ENCODE results near the gene PCSK7.
A peak's percentile ranks its signal among the peaks of the same experiment; 100 is the strongest.
"Not testable (repeated sequence)": the region's sequence is repeated elsewhere in the genome, so short reads cannot be mapped to it uniquely, and the experiment has no call there.

PCSK7 gene

GRCh38 chr11:117186431-117186761 lies 45.5 kb downstream of the PCSK7 start:
- no peak for FAIRE-seq
- DNase-seq (ENCODE audit: insufficient read length, low spot score): no peak

- FAIRE-seq: peak; percentile 14
- no peak for DNase-seq (ENCODE audit: insufficient read length, low spot score)
Measured at GRCh38 chr11:117185736-117186430, 46.0 kb downstream of the PCSK7 start.

- no peak for FAIRE-seq
- no peak for DNase-seq (ENCODE audit: insufficient read length, low spot score)
Measured at GRCh38 chr11:117183724-117184349, 48.0 kb downstream of the PCSK7 start.

GRCh38 chr11:117183178-117183577 lies 48.7 kb downstream of the PCSK7 start:
- DNase-seq (ENCODE audit: insufficient read length, low spot score); FAIRE-seq: not testable (repeated sequence)

- DNase-seq (ENCODE audit: insufficient read length, low spot score): no peak
- no peak for FAIRE-seq
Measured at GRCh38 chr11:117182551-117182935, 49.3 kb downstream of the PCSK7 start.

- DNase-seq (ENCODE audit: insufficient read length, low spot score) (no peak), FAIRE-seq (no peak)
Measured at GRCh38 chr11:117181586-117182550, 50.0 kb downstream of the PCSK7 start.

- DNase-seq (ENCODE audit: insufficient read length, low spot score) (no peak), FAIRE-seq (peak; percentile 79)
Measured at GRCh38 chr11:117180661-117181585, 51.0 kb downstream of the PCSK7 start.

DNA sequence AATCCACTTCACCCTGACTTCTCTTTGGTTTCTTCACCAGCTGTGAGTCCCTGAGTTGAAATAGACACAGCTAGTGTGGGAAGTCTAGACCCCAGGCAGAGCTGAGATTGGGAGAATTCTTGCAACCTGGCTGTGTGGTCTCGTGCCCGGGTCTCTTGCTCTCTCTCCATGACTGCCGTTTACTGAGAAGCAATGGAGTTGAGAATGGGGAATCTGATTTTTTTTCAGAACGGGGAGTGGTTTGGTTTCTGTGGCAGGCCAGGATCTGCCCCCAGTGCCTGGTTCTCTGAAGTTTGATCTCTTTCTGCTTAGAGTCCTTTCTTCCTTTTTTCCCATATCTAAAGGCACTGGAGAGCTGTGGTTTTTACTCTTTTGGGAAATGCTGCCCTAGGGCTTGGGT lies 51.9 kb downstream of the PCSK7 start:
- FAIRE-seq (no peak), DNase-seq (ENCODE audit: insufficient read length, low spot score) (no peak)

GRCh38 chr11:117179048-117179999 lies 52.5 kb downstream of the PCSK7 start:
- peak; percentile 97 for FAIRE-seq
- no peak for DNase-seq (ENCODE audit: insufficient read length, low spot score)

GRCh38 chr11:117178210-117179034 lies 53.5 kb downstream of the PCSK7 start, which contains the start of gene SIDT2:
Gene SIDT2 (plus strand): TSS chr11:117178743. CDS start chr11:117179264, 521 bp downstream.
- DNase-seq (ENCODE audit: insufficient read length, low spot score): peak; percentile 82
- FAIRE-seq: peak; percentile 98

DNA sequence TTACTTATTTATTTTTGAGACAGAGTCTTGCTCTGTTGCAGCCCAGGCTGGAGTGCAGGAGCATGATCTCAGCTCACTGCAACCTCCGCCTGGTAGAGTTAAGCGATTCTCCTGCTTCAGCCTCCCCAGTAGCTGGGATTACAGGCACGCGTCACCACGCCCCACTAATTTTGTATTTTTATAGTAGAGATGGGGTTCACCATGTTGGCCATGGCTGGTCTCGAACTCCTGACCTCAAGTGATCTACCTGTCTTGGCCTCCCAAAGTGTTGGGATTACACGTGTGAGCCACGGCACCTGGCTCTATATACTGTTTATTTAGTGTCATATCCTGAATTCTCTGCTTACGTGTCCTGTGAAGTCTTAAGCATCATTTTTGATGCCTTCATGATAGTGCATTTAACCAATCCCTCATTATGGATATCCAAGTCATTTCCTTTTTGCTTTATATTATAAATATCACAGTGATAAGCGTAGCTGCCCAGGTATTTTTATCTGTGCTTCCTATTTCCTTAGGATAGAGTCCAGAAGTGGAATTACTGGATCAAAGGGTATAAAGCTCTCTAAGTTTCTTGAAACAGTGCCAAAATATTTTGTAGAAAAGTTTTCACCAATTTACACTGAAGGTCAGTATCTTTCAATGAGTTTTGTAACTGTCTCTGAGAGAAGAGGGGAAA lies 54.2 kb downstream of the PCSK7 start:
- DNase-seq (ENCODE audit: insufficient read length, low spot score): no peak
- FAIRE-seq: no peak

DNA sequence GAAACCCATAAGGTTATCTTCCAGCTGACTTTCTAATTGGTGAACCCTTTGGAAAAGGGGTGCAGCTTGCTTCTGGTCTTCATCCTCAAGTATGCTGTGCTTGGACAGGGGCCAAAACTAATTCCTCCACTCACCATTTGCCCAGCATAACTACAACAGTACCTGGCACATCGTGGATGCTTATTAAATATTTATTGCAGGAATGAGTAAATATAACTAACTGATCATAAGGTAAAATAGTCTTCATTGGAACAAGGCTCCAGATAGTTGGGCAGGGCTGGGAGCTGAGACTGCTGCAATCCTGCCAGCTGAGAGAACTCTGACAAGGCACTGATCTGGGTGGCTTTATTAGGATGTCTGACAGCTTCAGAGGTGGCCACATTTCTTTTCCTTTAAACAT lies 55.7 kb downstream of the PCSK7 start:
- DNase-seq (ENCODE audit: insufficient read length, low spot score): no peak
- no peak for FAIRE-seq

DNA sequence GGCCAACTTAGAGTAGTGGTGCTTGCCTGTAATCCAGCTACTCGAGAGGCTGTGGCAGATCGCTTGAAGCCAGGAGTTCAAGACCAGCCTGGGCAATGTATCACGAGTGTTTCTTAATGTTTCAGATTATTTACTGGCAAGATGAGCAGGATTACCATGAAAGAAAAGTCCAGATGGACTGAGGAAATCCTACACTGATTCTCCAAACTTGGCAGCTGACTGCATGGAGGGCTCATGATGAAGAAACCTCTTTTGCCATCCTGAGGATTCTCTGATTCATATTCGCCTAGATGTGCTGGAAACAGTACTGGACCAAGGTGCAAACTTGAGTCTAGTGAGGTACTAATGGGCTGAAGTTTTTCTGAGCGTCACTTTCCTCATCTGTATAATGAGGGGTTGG lies 56.1 kb downstream of the PCSK7 start:
- DNase-seq (ENCODE audit: insufficient read length, low spot score) (no peak), FAIRE-seq (no peak)

GRCh38 chr11:117175104-117175503 lies 56.8 kb downstream of the PCSK7 start:
- DNase-seq (ENCODE audit: insufficient read length, low spot score) (no peak), FAIRE-seq (no peak)

DNA sequence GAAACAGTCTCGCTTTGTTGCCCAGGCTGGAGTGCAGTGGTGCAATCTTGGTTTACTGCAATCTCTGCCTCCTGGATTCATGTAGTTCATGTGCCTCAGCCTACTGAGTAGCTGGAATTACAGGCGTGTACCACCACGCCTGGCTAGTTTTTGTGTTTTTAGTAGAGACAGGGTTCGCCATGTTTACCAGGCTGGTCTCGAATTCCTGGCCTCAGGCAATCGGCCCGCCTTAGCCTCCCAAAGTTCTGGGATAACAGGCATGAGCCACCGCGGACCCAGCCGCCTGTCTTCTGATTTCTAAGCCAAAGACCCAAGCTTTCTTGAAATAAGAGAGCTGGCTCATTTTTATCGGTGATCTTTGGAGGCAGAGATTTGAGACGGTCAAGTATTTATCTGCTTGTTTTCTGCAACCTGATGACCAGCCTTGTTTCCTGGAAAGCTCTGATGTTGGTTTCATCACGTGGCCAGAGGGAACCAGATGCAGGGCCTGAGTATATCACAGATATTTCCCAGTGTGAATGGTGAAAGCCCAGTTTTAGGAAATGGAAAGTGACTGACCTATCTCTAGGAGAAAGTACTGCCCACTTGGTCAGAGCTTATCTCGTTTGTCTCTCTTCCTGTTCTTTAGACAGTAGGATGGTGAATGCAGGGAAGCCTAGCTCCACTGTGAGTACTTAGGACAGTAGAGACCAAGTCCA lies 59.0 kb downstream of the PCSK7 start:
- FAIRE-seq: no peak
- no peak for DNase-seq (ENCODE audit: insufficient read length, low spot score)

- no peak for FAIRE-seq
Measured at GRCh38 chr11:117171404-117172061, 60.3 kb downstream of the PCSK7 start.

DNA sequence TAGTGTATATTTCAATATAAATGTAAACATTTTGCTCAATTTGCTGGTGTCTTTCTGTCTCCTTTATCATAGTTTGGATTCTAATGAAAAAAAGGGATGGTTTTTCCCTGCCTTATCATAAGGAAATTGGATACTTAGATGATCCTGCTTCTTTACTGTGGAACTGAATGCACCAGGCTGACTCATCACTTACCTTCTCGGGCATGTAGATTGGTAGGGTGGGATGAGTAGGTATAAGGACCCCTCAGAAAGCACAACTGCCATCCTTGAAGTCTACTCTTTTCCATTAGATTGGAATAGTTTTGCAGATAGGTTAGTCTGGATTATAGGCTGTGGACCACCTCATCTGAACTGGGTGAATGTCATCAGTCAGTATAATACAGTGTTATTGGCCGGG lies 60.9 kb downstream of the PCSK7 start:
- FAIRE-seq: no peak
- DNase-seq (ENCODE audit: insufficient read length, low spot score): no peak

More at GRCh38 chr11:117171404-117172061, 60.3 kb downstream of the PCSK7 start:
- no peak for DNase-seq (ENCODE audit: insufficient read length, low spot score)

Data from GM19239 (cell line).